Fibroblast of lung (primary cell): ENCODE results near the gene ARMC9. TPM values are rescaled to one million over a fixed set of nuclear protein-coding genes. Genes with fewer than 3 reads are reported as not detected.

ENCODE experiments used
- DNase-seq, 2 donors: peaks; one replicate each; pipeline versions ENCODE4 v3.0.0 to v3.0.0-alpha.2; 2010; ENCODE audit warnings: low read depth in 2 of 2
- H2AFZ ChIP-seq: 2 replicates; pipeline ENCODE4 v1.5.1; 2012; ENCODE audit warnings: low read length, control low read depth, inconsistent platforms
- H3K27ac ChIP-seq: 2 replicates; pipeline ENCODE4 v1.5.1; 2011; ENCODE audit warnings: low read length, control low read depth; ENCODE audit not compliant: insufficient read depth
- H3K27me3 ChIP-seq: 2 replicates; pipeline ENCODE4 v1.5.1; 2011; ENCODE audit warnings: mild to moderate bottlenecking, low read length; ENCODE audit not compliant: control insufficient read depth, insufficient read depth
- H3K36me3 ChIP-seq: 2 replicates; pipeline ENCODE4 v1.5.1; 2011; ENCODE audit warnings: low read length; ENCODE audit not compliant: control insufficient read depth, insufficient read depth
- H3K4me1 ChIP-seq: 2 replicates; pipeline ENCODE4 v1.5.1; 2011; ENCODE audit warnings: low read length; ENCODE audit not compliant: control insufficient read depth, insufficient read depth; ENCODE audit errors: extremely low read depth
- H3K4me2 ChIP-seq: 2 replicates; pipeline ENCODE4 v1.5.1; 2011; ENCODE audit warnings: low read length, control low read depth; ENCODE audit not compliant: insufficient read depth; ENCODE audit errors: extremely low read depth
- H3K4me3 ChIP-seq, 4 experiments: fragments of 200-600 bp in 1 of 4; sonication (generic) in 1 of 4; replicated peaks in 1 of 4; 2 replicates each; pipeline ENCODE4 v1.5.1; 2011 to 2016; ENCODE audit warnings: low read length in 4 of 4, low read depth in 3 of 4, mild to moderate bottlenecking in 3 of 4, control low read depth in 2 of 4, inconsistent platforms in 1 of 4, mixed read lengths in 1 of 4; ENCODE audit not compliant: insufficient read depth in 1 of 4; ENCODE audit errors: control extremely low read depth in 1 of 4
- H3K79me2 ChIP-seq: 2 replicates; pipeline ENCODE4 v1.5.1; 2012; ENCODE audit warnings: mild to moderate bottlenecking, low read length, inconsistent platforms; ENCODE audit not compliant: control insufficient read depth, insufficient read depth
- H3K9ac ChIP-seq: 2 replicates; pipeline ENCODE4 v1.5.1; 2011; ENCODE audit warnings: mild to moderate bottlenecking, low read length, control low read depth; ENCODE audit not compliant: insufficient read depth
- H3K9me3 ChIP-seq: 2 replicates; pipeline ENCODE4 v1.5.1; 2012; ENCODE audit warnings: low read depth, low read length; ENCODE audit not compliant: control insufficient read depth, insufficient read depth
- H4K20me1 ChIP-seq: 2 replicates; pipeline ENCODE4 v1.5.1; 2011; ENCODE audit warnings: low read length; ENCODE audit not compliant: control insufficient read depth, insufficient read depth; ENCODE audit errors: extremely low read depth
- CTCF ChIP-seq, 2 donors: IDR thresholded peaks in 1 of 2; conservative IDR thresholded peaks in 1 of 2; 1 replicate in 1 of 2; 2 replicates in 1 of 2; pipeline ENCODE4 v1.5.1; 2011 to 2012; ENCODE audit warnings: low read length in 2 of 2, control low read depth in 1 of 2, inconsistent platforms in 1 of 2, low read depth in 1 of 2, mild to moderate bottlenecking in 1 of 2
- EZH2 ChIP-seq: IDR thresholded peaks from 2 replicates; pipeline ENCODE4 v1.5.1; 2012; ENCODE audit warnings: low read length, control low read depth, mild to moderate bottlenecking; ENCODE audit errors: missing control alignments
- polyA plus RNA-seq, 2 donors: library from polyadenylated mRNA; depleted of rRNA in 1 of 2; stranded (reverse) in 1 of 2; unstranded in 1 of 2; fragments of >200 nt; gene quantifications; 2 replicates each; pipeline ENCODE4 v1.2.1, GENCODE V29; 2011 to 2012; ENCODE audit warnings: missing spikeins in 1 of 2
- total RNA-seq: library from RNA; depleted of rRNA; stranded (reverse); fragments of >200 nt; gene quantifications from 2 replicates; pipeline ENCODE4 v1.2.1, GENCODE V29; 2014

The ARMC9 gene
- total and polyA plus RNA-seq, 2 donors (not counting 1 experiment from before 2014, with no cell fraction given) = 68.4 to 153 TPM

DNA sequence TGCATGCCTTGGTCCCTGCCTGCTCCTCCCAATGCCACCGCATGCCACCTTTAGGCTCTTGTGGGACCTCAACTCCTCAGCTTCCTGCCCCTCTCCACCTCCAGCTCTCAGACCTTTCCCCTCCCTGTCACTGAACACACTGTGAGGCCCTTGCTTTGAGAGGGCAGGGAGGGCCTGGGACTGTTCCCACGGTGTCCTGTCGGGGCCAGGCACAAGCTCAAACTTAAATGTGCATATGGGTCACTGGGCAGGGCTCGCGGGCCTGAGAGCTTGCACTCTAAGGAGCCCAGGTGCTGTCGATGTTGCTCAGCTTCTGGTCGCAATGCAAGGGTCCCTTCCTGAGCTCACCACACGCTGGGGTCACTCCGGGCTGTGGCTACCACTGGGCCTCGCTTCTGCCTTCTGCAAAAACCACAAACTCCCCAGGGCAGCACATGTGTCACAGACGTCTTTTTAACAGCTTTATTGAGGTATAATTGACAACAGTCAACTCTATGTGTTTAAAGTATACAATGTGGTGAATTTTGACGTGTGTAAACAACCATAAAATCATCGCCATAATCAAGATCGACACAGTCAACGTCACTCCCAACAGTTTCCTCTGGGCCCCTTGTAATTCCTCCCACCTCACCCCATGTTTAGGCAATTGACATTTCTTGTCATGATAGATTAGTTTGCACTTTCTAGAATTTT lies 185.1 kb downstream of the ARMC9 start:
- H3K9me3 ChIP-seq = no peaks in the 10 kb centered on the region
- no peaks in the 10 kb centered on the region for H3K79me2 ChIP-seq
- H3K4me1 ChIP-seq = no peaks in the 10 kb centered on the region
- TF ChIP-seq EZH2 (no peak), CTCF (conservative IDR thresholded peaks at IDR 0.05 in 1 of 2, IDR thresholded peaks at IDR 0.05 in 1 of 2; ENCODE audit: low read depth in 1 of 2, low read length in 2 of 2) (no peak)
- no peak overlapping the region for H2AFZ ChIP-seq
- no peaks in the 10 kb centered on the region for H3K36me3 ChIP-seq
- no peak overlapping the region for H3K4me2 ChIP-seq
- DNase-seq = no peak
- no peak overlapping the region for H3K27ac ChIP-seq
- H3K9ac ChIP-seq = no peak overlapping the region
- H4K20me1 ChIP-seq = no peaks in the 10 kb centered on the region
- no peak overlapping the region for H3K4me3 ChIP-seq
- H3K27me3 ChIP-seq = no peaks in the 10 kb centered on the region

- Histone ChIP-seq H2AFZ (no peak overlapping the region), H3K4me3 (no peak overlapping the region), H3K9ac (no peak overlapping the region), H3K4me2 (no peak overlapping the region), H4K20me1 (no peaks in the 10 kb centered on the region), H3K36me3 (no peaks in the 10 kb centered on the region), H3K27ac (no peak overlapping the region), H3K27me3 (no peaks in the 10 kb centered on the region), H3K9me3 (no peaks in the 10 kb centered on the region), H3K79me2 (no peaks in the 10 kb centered on the region), H3K4me1 (no peaks in the 10 kb centered on the region)
- DNase-seq = no peak
- TF ChIP-seq CTCF (conservative IDR thresholded peaks at IDR 0.05 in 1 of 2, IDR thresholded peaks at IDR 0.05 in 1 of 2; ENCODE audit: low read depth in 1 of 2, low read length in 2 of 2) (no peak), EZH2 (no peak)
These were observed 185.6 kb downstream of the ARMC9 start for GRCh38 chr2:231384109-231384435.

DNA sequence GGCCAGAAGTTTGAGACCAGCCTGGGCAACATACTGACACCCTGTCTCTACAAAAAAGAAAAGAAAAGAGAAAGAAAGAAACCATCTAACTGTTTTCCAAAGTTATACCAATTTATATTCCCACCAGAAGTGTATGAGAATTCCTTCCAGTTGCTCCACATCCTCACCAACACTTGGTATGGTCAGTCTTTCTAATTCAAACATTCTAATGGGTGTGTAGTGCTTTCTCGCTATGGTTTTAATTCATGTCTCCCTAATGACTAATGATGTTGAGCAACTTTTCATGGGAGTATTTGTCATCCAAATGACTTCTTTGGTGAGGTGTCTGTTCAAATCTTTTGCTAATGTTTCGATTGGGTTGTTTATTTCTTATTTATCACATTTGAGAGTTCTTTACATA lies 186.5 kb downstream of the ARMC9 start:
- no peak for DNase-seq
- Histone ChIP-seq H3K9ac (no peak overlapping the region), H3K79me2 (no peaks in the 10 kb centered on the region), H3K27ac (no peak overlapping the region), H3K4me2 (no peak overlapping the region), H3K36me3 (no peaks in the 10 kb centered on the region), H3K4me3 (no peak overlapping the region), H4K20me1 (no peaks in the 10 kb centered on the region), H3K9me3 (no peaks in the 10 kb centered on the region), H2AFZ (no peak overlapping the region), H3K4me1 (no peaks in the 10 kb centered on the region), H3K27me3 (no peaks in the 10 kb centered on the region)
- TF ChIP-seq CTCF (conservative IDR thresholded peaks at IDR 0.05 in 1 of 2, IDR thresholded peaks at IDR 0.05 in 1 of 2; ENCODE audit: low read depth in 1 of 2, low read length in 2 of 2) (no peak), EZH2 (no peak)
